ENCODE measurements around the gene TAS2R39. TPM values are rescaled to one million over a fixed set of nuclear protein-coding genes. Genes with fewer than 3 reads are reported as not detected.
A peak's percentile ranks its signal among the peaks of the same experiment; 100 is the strongest.
"Not testable (repeated sequence)": the region's sequence is repeated elsewhere in the genome, so short reads cannot be mapped to it uniquely, and the experiment has no call there.

Gene TAS2R39
- total and polyA plus RNA-seq, 11 donors: not detected

GRCh38 chr7:143210541-143210940, 27.3 kb downstream of the TAS2R39 start:
- TF ChIP-seq, protein P1, sequence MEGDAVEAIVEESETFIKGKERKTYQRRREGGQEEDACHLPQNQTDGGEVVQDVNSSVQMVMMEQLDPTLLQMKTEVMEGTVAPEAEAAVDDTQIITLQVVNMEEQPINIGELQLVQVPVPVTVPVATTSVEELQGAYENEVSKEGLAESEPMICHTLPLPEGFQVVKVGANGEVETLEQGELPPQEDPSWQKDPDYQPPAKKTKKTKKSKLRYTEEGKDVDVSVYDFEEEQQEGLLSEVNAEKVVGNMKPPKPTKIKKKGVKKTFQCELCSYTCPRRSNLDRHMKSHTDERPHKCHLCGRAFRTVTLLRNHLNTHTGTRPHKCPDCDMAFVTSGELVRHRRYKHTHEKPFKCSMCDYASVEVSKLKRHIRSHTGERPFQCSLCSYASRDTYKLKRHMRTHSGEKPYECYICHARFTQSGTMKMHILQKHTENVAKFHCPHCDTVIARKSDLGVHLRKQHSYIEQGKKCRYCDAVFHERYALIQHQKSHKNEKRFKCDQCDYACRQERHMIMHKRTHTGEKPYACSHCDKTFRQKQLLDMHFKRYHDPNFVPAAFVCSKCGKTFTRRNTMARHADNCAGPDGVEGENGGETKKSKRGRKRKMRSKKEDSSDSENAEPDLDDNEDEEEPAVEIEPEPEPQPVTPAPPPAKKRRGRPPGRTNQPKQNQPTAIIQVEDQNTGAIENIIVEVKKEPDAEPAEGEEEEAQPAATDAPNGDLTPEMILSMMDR (IDR thresholded peaks at IDR 0.05): no peak
- TF ChIP-seq POLR2A (IDR thresholded peaks at IDR 0.05): no peak
- H3K36me3 ChIP-seq: no peaks in the 10 kb centered on the region
- no peaks in the 10 kb centered on the region for H3K27me3 ChIP-seq
- intact Hi-C loops (cut with DNase I): loop anchor here in 6 of 10 donors (5.0 to 10.0 kb wide), 3 partner anchors 356 to 606 kb away; partner anchors contain the start of gene EPHB6 (in 4 of the 6)
- H3K4me3 ChIP-seq: no peak overlapping the region
- H3K4me1 ChIP-seq: peaks cover 0 to 20% (median 0%) of the 10 kb centered on the region in 12 donors
- no peak for ATAC-seq
- peaks cover 0 to 5% (median 0%) of the 10 kb centered on the region in 12 donors for H3K9me3 ChIP-seq
- H3K27ac ChIP-seq: no peak overlapping the region
- no peak for DNase-seq
- WGBS, 4 donors: 16 to 34% (median 23%) methylated on average over 4 of the region's 4 CpGs

DNA sequence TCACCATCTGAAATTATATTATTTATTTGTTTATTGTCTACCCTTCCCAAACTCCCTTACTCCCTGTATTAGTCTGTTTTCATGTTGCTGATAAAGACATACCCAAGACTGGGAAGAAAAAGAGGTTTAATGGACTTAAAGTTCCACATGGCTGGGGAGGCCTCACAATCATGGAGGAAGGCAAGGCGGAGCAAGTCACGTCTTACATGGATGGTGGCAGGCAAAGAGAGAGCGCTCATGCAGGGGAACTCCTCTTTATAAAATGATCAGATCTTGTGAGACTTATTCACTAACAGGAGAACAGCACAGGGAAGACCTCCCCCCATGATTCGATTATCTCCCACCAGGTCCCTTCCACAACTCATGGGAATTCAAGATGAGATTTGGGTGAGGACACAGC, 30.3 kb downstream of the TAS2R39 start:
- H3K4me1 ChIP-seq, DNase-seq, H3K27ac ChIP-seq, H3K27me3 ChIP-seq, H3K36me3 ChIP-seq, H3K9me3 ChIP-seq, ATAC-seq, H3K4me3 ChIP-seq: not testable (repeated sequence)
- intact Hi-C loops (cut with DNase I): loop anchor here in 6 of 10 donors (2.0 to 10.0 kb wide), 5 partner anchors 199 to 609 kb away; partner anchors contain the start of gene EPHB6 (in 4 of the 6)
- 88 to 96% (median 92%) methylated on average over 4 of the region's 4 CpGs for WGBS, 4 donors

GRCh38 chr7:143214789-143215679, 31.8 kb downstream of the TAS2R39 start:
- H3K27ac ChIP-seq: no peak overlapping the region
- 19 to 21% (median 20%) methylated on average over 8 of the region's 8 CpGs for WGBS, 4 donors
- no peaks in the 10 kb centered on the region for H3K36me3 ChIP-seq

DNA sequence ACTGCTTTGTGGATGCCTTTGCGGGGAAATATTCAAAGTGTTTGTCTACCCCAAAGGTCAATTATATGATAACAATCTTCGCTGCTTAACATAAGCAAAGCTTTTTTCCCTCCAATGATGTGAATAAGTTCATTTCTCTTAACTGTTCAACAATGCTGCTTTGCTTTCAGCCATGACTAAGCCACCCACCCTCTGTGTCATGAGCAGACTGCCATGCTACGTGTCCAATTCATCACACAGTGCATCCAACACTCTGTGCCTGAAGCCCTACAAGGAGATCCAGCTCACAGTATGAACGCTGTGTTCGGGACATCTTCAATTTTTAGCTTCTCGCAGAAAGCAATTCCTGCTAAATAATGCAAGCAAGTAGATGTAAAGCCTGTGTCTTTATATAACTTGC, 32.9 kb downstream of the TAS2R39 start:
- H3K9me3 ChIP-seq: peaks cover 0 to 5% (median 0%) of the 10 kb centered on the region in 12 donors
- H3K27me3 ChIP-seq: peaks cover 0 to 4% (median 0%) of the 10 kb centered on the region in 9 donors
- intact Hi-C loops (cut with DNase I): loop anchor here in 6 of 10 donors (5.0 to 10.0 kb wide), 3 partner anchors 361 to 611 kb away; partner anchors contain the start of gene EPHB6 (in 4 of the 6)
- H3K4me3 ChIP-seq: no peak overlapping the region
- no peaks in the 10 kb centered on the region for H3K4me1 ChIP-seq
- 88 to 93% (median 91%) methylated on average over 6 of the region's 6 CpGs for WGBS, 4 donors
- no peak for TF ChIP-seq POLR2A (IDR thresholded peaks at IDR 0.05)
- TF ChIP-seq, protein P1 (IDR thresholded peaks at IDR 0.05): no peak
- DNase-seq (no peak), ATAC-seq (no peak)
- H3K27ac ChIP-seq: no peak overlapping the region
- H3K36me3 ChIP-seq: no peaks in the 10 kb centered on the region

More at GRCh38 chr7:143214789-143215679, 31.8 kb downstream of the TAS2R39 start:
- H3K27me3 ChIP-seq: peaks cover 0 to 2% (median 0%) of the 10 kb centered on the region in 9 donors
- H3K9me3 ChIP-seq: peaks cover 0 to 5% (median 0%) of the 10 kb centered on the region in 12 donors
- no peaks in the 10 kb centered on the region for H3K4me1 ChIP-seq
- intact Hi-C loops (cut with DNase I): loop anchor here (1.0 to 10.0 kb wide), 9 partner anchors 206 to 610 kb away; partner anchors contain the start of gene EPHB6 (in 5 of the 10)
- TF ChIP-seq, protein P1 (IDR thresholded peaks at IDR 0.05): peak; percentile 98 to 100 (median 100)
- no peak for TF ChIP-seq POLR2A (IDR thresholded peaks at IDR 0.05)
- no peak overlapping the region for H3K4me3 ChIP-seq
- DNase-seq (peak in 4 of 5 donors; percentile 31 to 48 (median 40)), ATAC-seq (peak in 3 of 4 donors; percentile 70 to 78 (median 73))

All from heart left ventricle (tissue), 16 donors.